Activated B cell treated with CpG ODN at 0.5 μM for 24 hours (primary cell): ENCODE measurements around the gene TOP2B. TPM values are rescaled to one million over a fixed set of nuclear protein-coding genes. Genes with fewer than 3 reads are reported as not detected.

ENCODE experiments used
- ATAC-seq: fragments of 200-7000 bp; cut with Tn5 transposase; one replicate; pipeline ENCODE4 v1.10.0; 2021; ENCODE audit warnings: low read depth, mild to moderate bottlenecking, moderate library complexity
- CTCF ChIA-PET: fragments of 350-600 bp; sonication (Branson Sonifier 250); formaldehyde crosslinking; loops from one replicate; lab custom pipeline; 2021; ENCODE audit warnings: antibody characterized with exemption; lab: Charles Lee
- POLR2A ChIA-PET: fragments of 350-600 bp; sonication (Branson Sonifier 250); formaldehyde crosslinking; loops from one replicate; lab custom pipeline; 2021; ENCODE audit warnings: antibody characterized with exemption; lab: Charles Lee
- DNase-seq: peaks from one replicate; pipeline ENCODE4 v3.0.0; 2022
- H3K27ac Mint-ChIP-seq: one replicate; pipeline ENCODE4 v1.8.0; 2020; ENCODE audit warnings: mixed read lengths
- H3K27me3 Mint-ChIP-seq: one replicate; pipeline ENCODE4 v1.8.0; 2021; ENCODE audit warnings: mixed read lengths
- H3K36me3 Mint-ChIP-seq: one replicate; pipeline ENCODE4 v1.8.0; 2021; ENCODE audit warnings: low read depth, mixed read lengths
- H3K4me1 Mint-ChIP-seq: one replicate; pipeline ENCODE4 v1.8.0; 2021; ENCODE audit warnings: mixed read lengths
- H3K4me3 Mint-ChIP-seq: one replicate; pipeline ENCODE4 v1.8.0; 2020; ENCODE audit warnings: mild to moderate bottlenecking, mixed read lengths
- H3K9me3 Mint-ChIP-seq: one replicate; pipeline ENCODE4 v1.8.0; 2020; ENCODE audit warnings: mixed read lengths
- CTCF ChIP-seq: fragments of 200-600 bp; IDR thresholded peaks from one replicate; pipeline ENCODE4 v1.8.0; 2022; ENCODE audit warnings: antibody characterized with exemption, mild to moderate bottlenecking
- intact Hi-C: fragments of 100-400 bp; cut with micrococcal nuclease; formaldehyde crosslinking; loops from one replicate; pipeline ENCODE4 v1.15.1; 2024
- total RNA-seq: library from RNA; stranded (reverse); gene quantifications from 2 replicates; pipeline ENCODE4 v1.2.3, GENCODE V29; 2022

The TOP2B gene
- total RNA-seq, 1 donor from 2014 or later: 117 TPM

GRCh38 chr3:25657293-25657692 is 7.4 kb downstream of the TOP2B start:
- Mint-ChIP-seq H3K4me1 (peaks cover 87% of the 10 kb centered on the region), H3K4me3 (no peak overlapping the region), H3K27me3 (no peaks in the 10 kb centered on the region), H3K36me3 (peaks cover 7% of the 10 kb centered on the region), H3K27ac (no peak overlapping the region), H3K9me3 (no peaks in the 10 kb centered on the region)
- ChIA-PET POLR2A (interaction anchor here (0.7 kb wide), 1 partner anchor 81 kb away, joined by 3 read pairs; no protein-coding TSS in a partner anchor), CTCF (interaction anchor here (0.9 to 1.1 kb wide), 2 partner anchors 9 to 203 kb away, joined by 3 read pairs; no protein-coding TSS in a partner anchor)
- ATAC-seq (no peak), DNase-seq (no peak)
- intact Hi-C loops: no loop called here
- TF ChIP-seq CTCF: no peak

GRCh38 chr3:25655659-25656058 is 9.0 kb downstream of the TOP2B start:
- no peak overlapping the region for H3K4me3 Mint-ChIP-seq
- H3K27me3 Mint-ChIP-seq: no peaks in the 10 kb centered on the region
- ChIA-PET POLR2A (no interaction called here), CTCF (no interaction called here)
- H3K9me3 Mint-ChIP-seq: peaks cover 2% of the 10 kb centered on the region
- H3K36me3 Mint-ChIP-seq: peaks cover 14% of the 10 kb centered on the region
- H3K4me1 Mint-ChIP-seq: peaks cover 80% of the 10 kb centered on the region
- no peak overlapping the region for H3K27ac Mint-ChIP-seq
- intact Hi-C loops: no loop called here
- ATAC-seq: no peak
- DNase-seq: no peak
- TF ChIP-seq CTCF: no peak

- Mint-ChIP-seq H3K36me3 (peaks cover 20% of the 10 kb centered on the region), H3K4me3 (no peak overlapping the region), H3K4me1 (peaks cover 72% of the 10 kb centered on the region), H3K27me3 (no peaks in the 10 kb centered on the region), H3K9me3 (peaks cover 7% of the 10 kb centered on the region), H3K27ac (no peak overlapping the region)
- intact Hi-C loops: loop anchor here (1.0 kb wide), 1 partner anchor 9 kb away; no protein-coding TSS in a partner anchor
- ATAC-seq: no peak
- ChIA-PET POLR2A (interaction anchor here (0.9 kb wide), 1 partner anchor 9 kb away, joined by 3 read pairs; no protein-coding TSS in a partner anchor), CTCF (interaction anchor here (9.3 kb wide), 1 partner anchor 203 kb away, joined by 197 read pairs; no protein-coding TSS in a partner anchor)
- no peak for DNase-seq
- TF ChIP-seq CTCF: no peak
Measured at GRCh38 chr3:25654576-25654975, 10.1 kb downstream of the TOP2B start.

- peaks cover 28% of the 10 kb centered on the region for H3K36me3 Mint-ChIP-seq
- no peaks in the 10 kb centered on the region for H3K27me3 Mint-ChIP-seq
- no peak overlapping the region for H3K27ac Mint-ChIP-seq
- H3K4me1 Mint-ChIP-seq: peaks cover 67% of the 10 kb centered on the region
- TF ChIP-seq CTCF: no peak
- H3K4me3 Mint-ChIP-seq: no peak overlapping the region
- intact Hi-C loops: no loop called here
- H3K9me3 Mint-ChIP-seq: peaks cover 13% of the 10 kb centered on the region
- no peak for ATAC-seq
- ChIA-PET CTCF (interaction anchor here (9.3 kb wide), 1 partner anchor 204 kb away, joined by 197 read pairs; no protein-coding TSS in a partner anchor), POLR2A (no interaction called here)
- DNase-seq: no peak
Measured at GRCh38 chr3:25653322-25653721, 11.4 kb downstream of the TOP2B start.

- TF ChIP-seq CTCF: no peak
- intact Hi-C loops: no loop called here
- peaks cover 16% of the 10 kb centered on the region for H3K9me3 Mint-ChIP-seq
- DNase-seq (no peak), ATAC-seq (no peak)
- no peak overlapping the region for H3K4me3 Mint-ChIP-seq
- ChIA-PET POLR2A (no interaction called here), CTCF (interaction anchor here (9.3 kb wide), 1 partner anchor 204 kb away, joined by 197 read pairs; no protein-coding TSS in a partner anchor)
- no peak overlapping the region for H3K27ac Mint-ChIP-seq
- peaks cover 32% of the 10 kb centered on the region for H3K36me3 Mint-ChIP-seq
- no peaks in the 10 kb centered on the region for H3K27me3 Mint-ChIP-seq
- peaks cover 69% of the 10 kb centered on the region for H3K4me1 Mint-ChIP-seq
Measured at GRCh38 chr3:25652921-25653320, 11.8 kb downstream of the TOP2B start.
